GM04503 (cell line): ENCODE data around the gene BCAT1.
"Not testable (repeated sequence)": the region's sequence is repeated elsewhere in the genome, so short reads cannot be mapped to it uniquely, and the experiment has no call there.

Experiments
- DNase-seq: peaks from one replicate; pipeline ENCODE4 v3.0.0-alpha.2; 2012; ENCODE audit warnings: low read depth

The BCAT1 gene

GRCh38 chr12:24809306-24809705 is 139.6 kb downstream of the BCAT1 start:
- DNase-seq = not testable (repeated sequence)

- no peak for DNase-seq
Measured at GRCh38 chr12:24808651-24809050, 140.2 kb downstream of the BCAT1 start.

GRCh38 chr12:24806386-24806785 is 142.5 kb downstream of the BCAT1 start:
- no peak for DNase-seq

- DNase-seq = no peak
Measured at GRCh38 chr12:24803430-24804245, 145.3 kb downstream of the BCAT1 start.

- DNase-seq = no peak
Measured at GRCh38 chr12:24798335-24798734, 150.6 kb downstream of the BCAT1 start.

- DNase-seq = no peak
Measured at GRCh38 chr12:24797901-24798300, 151.0 kb downstream of the BCAT1 start.

DNA sequence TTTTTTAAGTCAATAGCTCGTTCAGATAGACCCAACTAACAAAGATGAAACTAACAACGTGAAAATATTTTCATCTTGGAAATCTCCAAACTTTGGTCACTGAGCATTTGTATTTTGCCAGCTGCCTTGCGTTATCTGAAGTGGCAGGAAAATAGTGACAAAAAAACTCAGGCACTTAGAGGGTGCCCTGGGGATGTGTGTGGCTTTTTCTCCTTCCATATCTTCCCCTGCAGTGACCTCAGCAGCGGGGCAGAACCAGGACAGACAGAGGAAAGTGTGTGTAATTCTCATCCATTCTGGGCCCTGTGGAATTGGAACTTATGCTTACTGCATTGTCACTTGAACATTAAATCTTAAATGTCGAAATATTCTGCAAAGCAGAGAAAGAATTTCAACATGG is 152.0 kb downstream of the BCAT1 start:
- no peak for DNase-seq

GRCh38 chr12:24795699-24796347 is 153.1 kb downstream of the BCAT1 start:
- DNase-seq = no peak

DNA sequence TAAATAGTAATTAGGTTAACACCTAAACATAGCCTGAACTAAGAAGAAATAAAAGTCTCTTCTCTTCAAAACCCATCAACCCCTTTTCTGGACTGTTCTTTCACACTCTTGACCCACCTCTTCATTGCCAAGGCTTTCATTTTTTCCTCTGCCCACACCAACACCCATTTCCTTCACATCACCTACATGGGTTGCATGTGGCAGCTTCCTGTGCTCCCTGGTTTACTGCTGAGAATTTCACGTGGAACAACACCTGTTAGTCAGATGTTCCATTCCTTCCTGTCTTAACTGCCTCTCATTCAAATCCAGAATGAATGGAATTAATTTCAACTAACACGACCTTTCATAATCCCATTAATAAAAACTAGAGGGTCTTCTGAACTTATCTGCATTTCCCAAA is 157.3 kb downstream of the BCAT1 start:
- DNase-seq = no peak

GRCh38 chr12:24788886-24789285 is 160.0 kb downstream of the BCAT1 start:
- no peak for DNase-seq

DNA sequence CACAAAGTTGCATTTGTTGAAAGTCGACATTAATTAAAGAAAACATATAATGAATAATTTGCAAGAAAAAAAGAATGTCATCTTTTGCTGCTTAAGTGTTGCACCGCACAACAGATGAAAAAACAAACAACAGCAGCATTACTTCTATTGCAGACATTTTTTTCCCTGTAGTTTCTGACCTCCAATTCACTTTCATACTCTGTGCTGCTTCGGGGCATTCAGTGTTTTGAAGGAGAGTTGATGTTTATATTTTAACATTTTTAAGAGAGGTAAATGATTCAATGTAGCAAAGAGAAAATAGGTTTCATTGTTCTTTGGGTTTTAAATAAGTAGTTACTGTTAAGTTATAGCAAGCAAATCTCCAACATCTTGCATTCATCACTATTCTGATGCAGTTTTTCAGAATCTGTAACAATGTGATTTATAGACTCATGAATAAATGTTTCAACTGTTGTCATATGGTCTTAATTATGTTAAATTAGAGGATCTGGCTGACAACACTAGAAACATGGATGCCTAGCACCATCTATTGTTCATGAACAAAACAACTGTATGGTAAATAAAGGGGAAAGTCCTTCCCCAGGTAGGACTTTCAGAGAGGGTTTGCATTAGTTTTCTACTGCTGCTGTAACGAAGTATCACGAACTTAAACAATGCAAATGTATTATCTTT is 168.1 kb downstream of the BCAT1 start:
- no peak for DNase-seq

GRCh38 chr12:24778486-24779304 is 170.2 kb downstream of the BCAT1 start:
- no peak for DNase-seq

DNA sequence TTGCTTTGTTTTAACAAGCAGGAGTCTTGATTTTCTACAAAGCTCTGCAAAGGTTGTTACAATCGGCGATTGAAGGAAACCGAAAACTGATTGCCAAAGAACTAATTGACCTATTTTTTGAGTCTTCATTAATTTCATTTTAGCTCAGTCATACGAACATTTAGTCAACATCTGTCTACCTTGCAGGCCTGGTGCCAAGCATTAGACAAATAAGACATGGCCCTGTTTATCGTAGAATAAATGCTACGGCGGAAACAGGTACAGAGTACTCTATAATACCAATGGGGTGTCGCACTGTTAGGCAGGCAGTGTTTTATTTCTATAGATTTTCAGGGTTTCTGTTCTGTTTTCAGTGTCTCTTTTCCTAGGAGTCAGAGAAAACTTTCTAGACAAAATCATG is 171.5 kb downstream of the BCAT1 start:
- no peak for DNase-seq

DNA sequence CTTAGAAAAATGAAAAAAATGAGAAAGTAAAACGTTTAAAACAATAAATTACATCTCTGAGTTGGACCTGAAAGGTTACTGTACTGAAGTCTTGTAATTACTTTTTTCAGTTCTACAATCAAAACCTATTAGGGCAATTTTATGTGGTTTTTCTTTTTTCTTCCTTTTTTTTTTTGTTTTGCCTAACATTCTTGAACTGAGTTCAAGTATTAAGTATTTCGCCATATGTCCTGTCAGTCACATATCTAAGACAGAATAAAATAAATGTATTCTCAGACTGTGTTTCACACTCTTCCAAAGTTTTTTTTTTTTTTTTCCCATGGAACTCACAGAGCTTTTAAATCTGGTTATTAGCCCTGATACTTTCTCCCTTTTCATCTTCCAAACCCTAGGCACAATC is 172.0 kb downstream of the BCAT1 start:
- no peak for DNase-seq

DNA sequence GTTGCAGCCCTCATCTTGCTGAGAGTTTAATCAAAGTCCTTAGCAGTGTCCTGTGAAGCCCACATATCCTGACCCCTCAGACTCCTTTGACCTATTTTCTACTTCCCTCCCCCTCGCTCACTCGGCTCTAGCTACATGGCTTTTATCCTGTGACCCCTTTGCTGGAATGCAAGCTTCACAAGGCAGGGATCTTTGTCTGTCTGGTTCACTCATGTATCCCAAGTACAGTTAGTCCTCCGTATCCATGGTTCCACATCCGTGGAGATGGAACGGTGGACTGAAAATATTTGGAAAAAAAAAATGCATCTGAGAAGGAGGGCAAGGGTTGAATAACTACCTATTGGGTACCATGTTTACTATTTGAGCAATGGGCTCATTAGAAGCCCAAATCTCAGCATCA is 173.8 kb downstream of the BCAT1 start:
- no peak for DNase-seq

DNA sequence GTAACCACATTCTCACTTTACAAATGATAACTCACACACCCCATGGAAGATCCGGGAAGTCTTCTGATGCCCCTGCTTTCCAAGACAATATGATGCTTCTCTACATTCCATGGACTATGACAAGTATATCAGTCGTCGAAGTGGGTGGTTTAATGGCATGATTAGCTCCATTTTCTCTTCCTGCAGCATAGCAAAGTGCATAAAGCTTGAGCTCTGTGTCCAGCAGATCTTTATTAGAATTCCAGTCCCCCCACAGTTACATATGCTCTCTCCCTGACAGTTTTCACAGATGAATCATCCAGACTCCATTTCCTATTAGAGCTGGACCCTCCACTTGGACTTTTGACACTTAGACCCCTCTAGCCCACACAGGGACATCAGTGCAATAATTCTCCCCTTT is 174.9 kb downstream of the BCAT1 start:
- DNase-seq = no peak

GRCh38 chr12:24772813-24773212 is 176.1 kb downstream of the BCAT1 start:
- DNase-seq = no peak

DNA sequence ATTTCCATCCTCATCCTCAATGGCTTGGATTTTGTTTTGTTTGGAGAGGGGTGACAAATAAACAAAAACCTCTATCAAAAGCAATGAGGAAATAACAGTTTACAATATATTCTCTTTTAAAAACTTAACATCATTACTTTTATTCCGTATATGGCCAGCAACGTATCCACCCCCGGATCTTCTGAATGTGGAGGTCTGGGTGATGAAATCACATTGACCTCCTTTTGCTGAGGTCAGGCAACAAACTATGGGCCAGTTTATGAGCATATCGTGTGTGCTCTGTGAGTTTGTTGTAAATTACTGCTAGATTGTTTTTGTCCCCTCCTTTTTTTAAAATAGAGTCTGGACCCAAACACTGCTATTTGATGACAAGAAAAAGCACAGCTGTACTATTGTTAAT is 178.1 kb downstream of the BCAT1 start:
- no peak for DNase-seq

- DNase-seq = no peak
Measured at GRCh38 chr12:24770334-24770733, 178.6 kb downstream of the BCAT1 start.

GRCh38 chr12:24769682-24770081 is 179.2 kb downstream of the BCAT1 start:
- DNase-seq = no peak

- DNase-seq = no peak
Measured at GRCh38 chr12:24768415-24768814, 180.5 kb downstream of the BCAT1 start.

- DNase-seq = no peak
Measured at GRCh38 chr12:24767016-24767415, 181.9 kb downstream of the BCAT1 start.
